Adrenal gland (tissue), 19 donors: ENCODE data around the gene LIG1. TPM values are rescaled to one million over a fixed set of nuclear protein-coding genes. Genes with fewer than 3 reads are reported as not detected.

Source experiments
- DNase-seq, 7 donors: peaks; one replicate each; pipeline ENCODE4 v3.0.0-alpha.2; 2019 to 2020
- H3K27ac ChIP-seq, 5 donors: fragments of 200-600 bp; sonication (generic) in 4 of 5; 1 replicate in 3 of 5; 2 replicates in 2 of 5; pipeline versions ENCODE4 v1.5.1 to v1.8.0; 2016 to 2020; ENCODE audit warnings: mild to moderate bottlenecking in 1 of 5
- H3K27me3 ChIP-seq: fragments of 200-600 bp; 2 replicates; pipeline ENCODE4 v1.8.0; 2021
- H3K36me3 ChIP-seq, 2 donors: fragments of 200-600 bp; replicated peaks in 1 of 2; 1 replicate in 1 of 2; 2 replicates in 1 of 2; pipeline versions ENCODE4 v1.5.1 to v1.8.0; 2018 to 2022
- H3K4me1 ChIP-seq, 2 donors: fragments of 200-600 bp; replicated peaks in 1 of 2; 1 replicate in 1 of 2; 2 replicates in 1 of 2; pipeline versions ENCODE4 v1.5.1 to v1.8.0; 2018 to 2021
- H3K4me3 ChIP-seq, 4 donors: fragments of 200-600 bp; sonication (generic) in 3 of 4; one replicate each; pipeline ENCODE4 v1.5.1; 2016 to 2018
- H3K9me3 ChIP-seq, 3 donors: fragments of 200-600 bp; sonication (generic) in 1 of 3; replicated peaks in 1 of 3; 1 replicate in 2 of 3; 2 replicates in 1 of 3; pipeline versions ENCODE4 v1.5.1 to v1.8.0; 2016 to 2021
- CTCF ChIP-seq, 6 experiments: fragments of 450-650 bp in 4 of 6; fragments of 200-600 bp in 2 of 6; sonication (generic) in 1 of 6; IDR thresholded peaks; 1 replicate in 5 of 6; 2 replicates in 1 of 6; pipeline versions ENCODE4 v1.5.1 to v1.8.0; 2016 to 2021; ENCODE audit warnings: antibody characterized with exemption in 6 of 6, mild to moderate bottlenecking in 2 of 6, moderate library complexity in 1 of 6
- POLR2A ChIP-seq, 2 donors: fragments of 450-650 bp; IDR thresholded peaks; one replicate each; pipeline ENCODE4 v1.6.1; 2017; ENCODE audit warnings: antibody characterized with exemption in 2 of 2, mild to moderate bottlenecking in 2 of 2, moderate library complexity in 1 of 2
- WGBS, 4 donors: extraction: QIAGEN DNeasy Blood & Tissue Kit in 2 of 4; methylation state at CpG; one replicate each; pipeline versions ENCODE4 v1.1.5 to v1.1.7; 2013 to 2017; 5-methylcytosine and 5-hydroxymethylcytosine counted together
- intact Hi-C, 2 donors: fragments of 100-400 bp; cut with DNase I; formaldehyde crosslinking; loops; one replicate each; pipeline versions ENCODE4 v1.14.1 to v1.15.0; 2022 to 2023
- long read RNA-seq, 10 donors: library from polyadenylated mRNA in 3 of 10; unstranded in 2 of 10; stranded (forward) in 1 of 10; transcript quantifications; one replicate each; pipeline ENCODE4 v2.0.0 and lab custom pipeline, GENCODE V29; 2021 to 2026
- polyA plus RNA-seq, 3 donors: library from polyadenylated mRNA; stranded (reverse); fragments of 200-250 nt in 2 of 3; fragments of 350-450 nt in 1 of 3; fragmentation: Illumina TruSeq in 1 of 3; extraction: RNeasy Lipid Tissue Mini Kit (QIAGEN cat#74804) in 1 of 3; gene quantifications; one replicate each; pipeline ENCODE4 v1.2.3, GENCODE V29; 2013 to 2014
- total RNA-seq, 9 donors: library from RNA; depleted of rRNA in 4 of 9; stranded (reverse); fragments of >200 nt in 4 of 9; fragments of 120-200 nt in 1 of 9; fragmentation: NEBNext Ultra II Directional in 1 of 9; extraction: Animal tissue kit (Norgen Biotek cat#: 25700) in 1 of 9; gene quantifications; one replicate each; pipeline versions ENCODE4 v1.1.0 to v1.2.4, GENCODE V29; 2013 to 2023
- donor health status: healthy with polysubstance abuse.
- donor health status: Bipolar disorder and iron deficiency.
- donor health status: DM: yes; HTN: yes; CAD: no.
- donor health status: DM: no; HTN: no; CAD: no.
- donor health status: DM: no; HTN: no; CAD: no.
- donor health status: DM: yes; HTN: yes; CAD: no.

The LIG1 gene
- total RNA-seq (10 to 100 TPM in 7 of 9 donors, 1 to 10 TPM in 2; 7.5 to 24.2 (median 15.5) TPM), polyA plus RNA-seq (10 to 100 TPM; 10.5 to 79.6 (median 58.3) TPM)
- long read RNA-seq, donor 1, partial matches to known transcripts, result 0 of 3 reads
- long read RNA-seq, donor 1, other reads (novel, unspliced or antisense), result 0 of 3 reads
- long read RNA-seq, donor 2, partial matches to known transcripts, result 0 of 1 reads
- long read RNA-seq, donor 2, other reads (novel, unspliced or antisense), result 0 of 1 reads
- long read RNA-seq, donor 3, result 0 reads
- long read RNA-seq, donor 4, partial matches to known transcripts, result 0 of 4 reads
- long read RNA-seq, donor 4, other reads (novel, unspliced or antisense), result 1 of 4 reads
- long read RNA-seq, donor 5, transcript LIG1-201 (28 exons, 3,384 nt), result major isoform, 22 of 50 reads
- long read RNA-seq, donor 5, partial matches to known transcripts, result 9 of 50 reads
- long read RNA-seq, donor 5, other reads (novel, unspliced or antisense), result 17 of 50 reads
- long read RNA-seq, donor 6, partial matches to known transcripts, result 1 of 6 reads
- long read RNA-seq, donor 6, other reads (novel, unspliced or antisense), result 3 of 6 reads
- long read RNA-seq, donor 7, partial matches to known transcripts, result 0 of 1 reads
- long read RNA-seq, donor 7, other reads (novel, unspliced or antisense), result 0 of 1 reads
- long read RNA-seq, donor 8, partial matches to known transcripts, result 0 of 1 reads
- long read RNA-seq, donor 8, other reads (novel, unspliced or antisense), result 0 of 1 reads
- long read RNA-seq, donor 9, partial matches to known transcripts, result 0 of 2 reads
- long read RNA-seq, donor 9, other reads (novel, unspliced or antisense), result 0 of 2 reads
- long read RNA-seq, donor 10, partial matches to known transcripts, result 0 of 3 reads
- long read RNA-seq, donor 10, other reads (novel, unspliced or antisense), result 0 of 3 reads

- H3K27me3 ChIP-seq, result no peaks in the 10 kb centered on the region
- 1% methylated on average over 20 to 82 of the region's 82 CpGs for WGBS, 4 donors
- intact Hi-C loops, result no loop called here
- H3K36me3 ChIP-seq, result peaks cover 0 to 6% of the 10 kb centered on the region in 2 donors
- DNase-seq, result peak; percentile 90 to 93 (median 92)
- peak within 1 kb of the TSS; percentile 84 to 95 (median 87) for H3K27ac ChIP-seq
- H3K4me3 ChIP-seq, result peak within 1 kb of the TSS; percentile 59 to 88 (median 82)
- H3K4me1 ChIP-seq, result peaks cover 4 to 10% of the 10 kb centered on the region in 2 donors
- H3K9me3 ChIP-seq, result no peaks in the 10 kb centered on the region
- TF ChIP-seq POLR2A (IDR thresholded peaks at IDR 0.05), result peak in 1 of 2 donors; percentile 46
- peak in 1 of 6 experiments; percentile 32 for TF ChIP-seq CTCF (IDR thresholded peaks at IDR 0.05)
Observed at GRCh38 chr19:48169939-48170803, at the start of gene LIG1, which contains the start of gene ZSWIM9. TSS of gene LIG1 (minus strand) at chr19:48170344. CDS start at chr19:48165566, 4,778 bp downstream. TSS of gene ZSWIM9 (plus strand) at chr19:48170680. CDS start at chr19:48171803, 1,123 bp downstream.

- Histone ChIP-seq H3K9me3 (no peaks in the 10 kb centered on the region), H3K27me3 (no peaks in the 10 kb centered on the region), H3K27ac (no peak overlapping the region), H3K4me3 (no peak overlapping the region), H3K36me3 (peaks cover 0 to 2% of the 10 kb centered on the region in 2 donors), H3K4me1 (no peaks in the 10 kb centered on the region)
- WGBS, 4 donors, result 91 to 95% (median 94%) methylated on average over 6 of the region's 6 CpGs
- DNase-seq, result no peak
- intact Hi-C loops, result no loop called here
- TF ChIP-seq CTCF (IDR thresholded peaks at IDR 0.05) (no peak), POLR2A (IDR thresholded peaks at IDR 0.05) (no peak)
Observed at GRCh38 chr19:48218997-48219396, 48.9 kb upstream of the LIG1 start.

- DNase-seq, result no peak
- TF ChIP-seq POLR2A (IDR thresholded peaks at IDR 0.05) (no peak), CTCF (IDR thresholded peaks at IDR 0.05) (no peak)
- H3K36me3 ChIP-seq, result peaks cover 0 to 3% of the 10 kb centered on the region in 2 donors
- H3K4me3 ChIP-seq, result no peak overlapping the region
- H3K27ac ChIP-seq, result no peak overlapping the region
- H3K9me3 ChIP-seq, result no peaks in the 10 kb centered on the region
- H3K4me1 ChIP-seq, result no peaks in the 10 kb centered on the region
- 78 to 93% (median 87%) methylated on average over 8 to 14 of the region's 14 CpGs for WGBS, 4 donors
- no peaks in the 10 kb centered on the region for H3K27me3 ChIP-seq
- intact Hi-C loops, result no loop called here
Observed at GRCh38 chr19:48216933-48217332, 46.8 kb upstream of the LIG1 start.
